ENCODE data around the gene BATF2.
"Not testable (repeated sequence)": the region's sequence is repeated elsewhere in the genome, so short reads cannot be mapped to it uniquely, and the experiment has no call there.

BATF2 gene

GRCh38 chr11:65013888-65014725 is 17.3 kb upstream of the BATF2 start, which contains the start of gene ARL2:
Gene ARL2 (plus strand): TSS chr11:65014160. CDS start chr11:65014208, 48 bp downstream.
- DNase-seq (ENCODE audit: low read depth in 2 of 3, low spot score in 1 of 3) = peak; percentile 70 to 84 (median 76)

DNA sequence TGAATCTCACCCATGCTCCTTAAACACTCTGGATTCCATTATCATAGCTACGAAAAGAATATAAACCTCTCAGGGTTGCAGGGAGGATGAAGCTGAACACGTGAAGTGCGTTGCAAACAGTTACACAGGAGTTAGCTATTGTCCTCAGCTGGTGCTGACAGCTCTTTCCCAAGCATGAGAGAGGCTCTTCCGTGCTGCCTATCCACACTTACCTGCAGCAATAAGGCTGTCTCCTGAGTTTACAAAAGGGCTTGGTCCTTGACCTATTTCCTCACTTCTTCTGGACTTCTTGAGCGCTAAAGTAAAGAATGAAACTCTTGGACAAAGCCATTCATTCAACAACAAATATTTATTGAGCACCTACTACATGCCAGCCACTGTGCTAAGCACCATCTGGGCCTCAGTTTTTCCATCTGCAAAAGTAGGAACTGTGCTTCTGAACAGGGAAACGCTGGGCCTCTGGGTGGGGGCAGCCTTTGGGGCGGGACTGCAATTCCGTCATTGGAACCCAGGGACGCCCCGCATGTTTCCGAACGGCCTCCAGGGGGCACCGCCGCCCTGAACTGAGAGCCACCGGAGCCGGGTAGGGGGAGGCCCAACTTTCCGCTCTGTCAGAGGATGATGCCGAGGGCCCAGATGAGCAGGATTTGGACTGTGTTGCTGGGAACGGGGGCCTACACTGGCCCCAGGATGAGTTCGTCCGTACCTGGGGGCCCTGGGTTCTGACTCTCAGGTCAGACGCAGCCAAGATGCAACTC is 16.5 kb upstream of the BATF2 start:
- peak; percentile 85 to 90 (median 88) for DNase-seq (ENCODE audit: low read depth in 2 of 3, low spot score in 1 of 3)

GRCh38 chr11:65008873-65009272 is 12.1 kb upstream of the BATF2 start:
- no peak for DNase-seq (ENCODE audit: low read depth in 2 of 3, low spot score in 1 of 3)

- no peak for DNase-seq (ENCODE audit: low read depth in 2 of 3, low spot score in 1 of 3)
Observed at GRCh38 chr11:65008016-65008415, 11.2 kb upstream of the BATF2 start.

GRCh38 chr11:65003968-65004367 is 7.2 kb upstream of the BATF2 start:
- DNase-seq (ENCODE audit: low read depth in 2 of 3, low spot score in 1 of 3) = not testable (repeated sequence)

DNA sequence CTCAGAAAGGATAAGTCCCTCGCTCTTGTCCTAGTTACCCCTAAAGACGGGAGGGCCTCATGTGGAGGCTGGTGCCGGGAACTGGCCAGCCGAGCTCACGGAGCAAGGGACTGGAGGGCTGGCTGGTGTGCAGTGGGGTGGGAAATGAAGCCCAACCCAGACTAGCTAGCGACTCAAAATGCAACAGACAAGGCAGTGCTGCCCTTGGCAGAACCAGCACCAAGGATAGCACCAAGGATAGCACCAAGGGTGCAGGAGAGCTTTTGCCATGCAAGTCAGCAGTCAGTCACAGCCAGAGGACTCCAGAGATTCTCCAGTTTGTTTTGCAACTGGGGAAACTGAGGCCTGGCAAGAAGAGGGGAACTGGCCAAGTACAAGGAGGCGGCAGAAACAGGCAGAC is 6.5 kb upstream of the BATF2 start:
- DNase-seq (ENCODE audit: low read depth in 2 of 3, low spot score in 1 of 3) = no peak

GRCh38 chr11:65002706-65003105 is 5.9 kb upstream of the BATF2 start:
- DNase-seq (ENCODE audit: low read depth in 2 of 3, low spot score in 1 of 3) = no peak

- DNase-seq (ENCODE audit: low read depth in 2 of 3, low spot score in 1 of 3) = no peak
Observed at GRCh38 chr11:64999478-64999877, 2.7 kb upstream of the BATF2 start.

DNA sequence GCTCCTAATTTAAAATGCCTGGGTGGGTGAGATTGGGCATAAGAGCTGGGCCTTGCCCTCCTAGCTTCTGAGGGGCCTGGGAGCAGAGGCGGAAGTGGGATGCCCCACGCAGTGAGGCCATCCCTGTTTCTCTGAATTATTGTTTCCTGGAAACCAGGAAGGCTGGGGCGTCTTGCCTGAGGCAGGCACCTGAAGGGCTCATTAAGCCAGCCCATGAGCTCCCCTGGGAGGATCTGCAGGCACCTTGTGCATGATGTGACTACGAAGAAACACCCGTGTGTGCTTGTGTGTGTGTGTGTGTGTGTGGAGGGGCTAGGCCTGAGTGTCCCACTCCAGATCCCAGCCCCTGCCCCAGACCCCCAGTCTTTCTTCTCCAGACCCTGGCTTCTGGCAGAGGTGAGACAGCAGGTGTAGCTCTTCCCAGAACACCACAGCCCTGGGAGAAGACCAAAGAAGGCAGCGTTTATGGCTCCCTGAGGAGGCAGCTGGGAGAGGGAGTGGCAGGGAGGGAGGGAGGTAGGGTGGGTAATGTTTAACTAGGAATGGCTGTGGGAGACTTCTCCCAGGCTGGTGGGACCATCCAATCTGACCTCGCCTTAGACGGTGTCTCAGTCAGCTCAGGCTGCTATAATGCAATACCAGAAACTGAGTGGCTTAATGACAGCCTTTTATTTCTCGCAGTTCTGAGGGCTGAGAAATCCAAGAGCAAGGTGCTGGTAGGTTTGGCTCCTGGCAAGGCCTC is 2.1 kb upstream of the BATF2 start:
- DNase-seq (ENCODE audit: low read depth in 2 of 3, low spot score in 1 of 3) = no peak

DNA sequence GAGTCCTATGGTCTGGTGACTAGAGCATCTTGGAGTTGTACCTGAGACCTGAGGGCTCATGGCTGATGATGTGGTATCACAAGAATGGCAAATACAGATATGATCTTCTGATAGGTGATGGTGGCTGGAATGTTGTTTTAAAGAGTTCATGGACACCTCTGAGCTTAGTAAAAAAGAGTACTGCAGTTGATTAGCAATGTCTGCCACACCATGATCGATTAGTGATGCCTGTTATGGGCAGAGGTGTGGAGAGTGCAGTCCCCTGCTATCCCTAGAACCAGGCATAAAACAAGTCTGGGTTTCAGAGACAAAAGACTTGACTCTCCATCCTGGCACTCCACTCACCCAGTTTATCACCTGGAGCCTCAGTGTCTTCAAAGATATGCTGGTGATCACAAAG is 1.4 kb upstream of the BATF2 start:
- DNase-seq (ENCODE audit: low read depth in 2 of 3, low spot score in 1 of 3) = peak in 1 of 3 donors; percentile 30

GRCh38 chr11:64996327-64996709 is 453 bp downstream of the BATF2 start:
- no peak for DNase-seq (ENCODE audit: low read depth in 2 of 3, low spot score in 1 of 3)

- DNase-seq (ENCODE audit: low read depth in 2 of 3, low spot score in 1 of 3) = no peak
Observed at GRCh38 chr11:64994318-64994717, 2.5 kb downstream of the BATF2 start.

DNA sequence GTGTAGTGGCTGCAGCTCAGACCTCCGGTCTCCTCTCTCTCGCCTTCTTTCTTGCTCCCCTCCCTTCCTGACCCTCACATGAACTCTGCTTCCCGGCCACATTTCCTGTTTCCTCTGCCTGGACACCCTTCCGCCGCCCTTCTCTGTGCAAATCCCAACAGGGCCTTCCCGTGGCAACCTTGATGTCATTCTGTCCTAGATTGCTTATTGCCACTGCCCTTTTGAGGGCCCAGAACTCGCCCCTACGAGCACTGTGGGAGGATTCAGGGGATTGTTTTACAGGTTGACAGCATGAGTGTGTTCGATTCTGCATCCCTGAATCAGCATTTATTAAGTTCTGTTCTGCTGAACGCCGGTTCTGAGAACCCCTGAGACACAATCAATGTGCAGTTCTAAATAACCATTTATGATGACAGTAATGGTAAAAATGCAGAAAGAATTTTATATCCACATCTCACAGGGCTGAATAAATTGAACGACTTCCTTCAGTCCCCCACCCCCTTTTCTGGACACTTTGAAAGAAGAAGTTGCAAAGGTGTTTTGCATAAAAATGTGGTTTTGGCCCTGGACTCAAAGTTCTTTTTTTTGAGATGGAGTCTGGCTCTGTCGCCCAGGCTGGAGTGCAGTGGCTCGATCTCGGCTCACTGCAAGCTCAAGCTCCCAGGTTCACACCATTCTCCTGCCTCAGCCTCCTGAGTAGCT is 6.4 kb downstream of the BATF2 start:
- DNase-seq (ENCODE audit: low read depth in 2 of 3, low spot score in 1 of 3) = no peak

- DNase-seq (ENCODE audit: low read depth in 2 of 3, low spot score in 1 of 3) = no peak
Observed at GRCh38 chr11:64989416-64989815, 7.4 kb downstream of the BATF2 start.

DNA sequence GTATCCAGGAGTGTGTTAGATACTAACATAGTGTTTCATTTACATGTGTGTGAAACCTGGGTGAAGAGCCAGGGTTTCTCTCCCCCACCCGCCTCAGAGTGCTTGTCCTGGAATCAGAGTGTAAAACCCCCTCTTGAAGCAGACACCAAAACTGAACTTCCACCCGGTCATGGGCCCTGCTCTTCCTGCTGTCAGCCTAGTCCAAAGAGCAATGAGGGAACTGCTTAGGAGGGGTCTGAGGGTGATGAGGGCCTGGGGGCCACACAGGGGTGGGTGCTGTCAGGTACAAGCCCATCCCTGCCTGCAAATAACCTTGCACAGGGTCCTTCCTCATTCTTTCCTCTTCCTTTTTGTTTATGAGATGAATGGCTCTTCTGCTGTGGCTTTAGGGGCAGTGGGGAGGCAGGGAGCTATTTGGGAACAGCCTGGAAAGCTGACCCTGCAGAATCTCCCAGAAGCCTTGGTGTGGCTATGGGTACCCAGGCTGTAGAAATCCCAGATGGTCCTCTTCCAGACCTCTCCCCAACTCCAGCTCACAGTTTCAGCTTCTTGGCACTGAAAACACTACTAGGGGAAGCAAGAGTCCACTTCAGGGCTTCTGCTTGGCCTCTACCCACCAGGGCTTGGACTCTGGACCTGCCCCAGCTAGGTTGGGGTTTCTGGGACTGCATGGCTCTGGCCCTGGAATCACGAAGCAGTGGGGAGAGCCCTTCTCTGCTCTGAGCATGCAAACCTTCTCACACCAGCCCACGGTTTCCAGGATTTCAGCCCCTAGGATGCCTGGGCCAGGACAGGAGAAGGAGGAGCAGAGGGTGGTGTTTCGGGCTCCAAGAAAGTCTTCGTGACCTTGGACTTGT is 8.5 kb downstream of the BATF2 start:
- no peak for DNase-seq (ENCODE audit: low read depth in 2 of 3, low spot score in 1 of 3)

GRCh38 chr11:64983339-64983738 is 13.4 kb downstream of the BATF2 start:
- DNase-seq (ENCODE audit: low read depth in 2 of 3, low spot score in 1 of 3) = not testable (repeated sequence)

GRCh38 chr11:64976651-64977050 is 20.1 kb downstream of the BATF2 start:
- no peak for DNase-seq (ENCODE audit: low read depth in 2 of 3, low spot score in 1 of 3)

DNA sequence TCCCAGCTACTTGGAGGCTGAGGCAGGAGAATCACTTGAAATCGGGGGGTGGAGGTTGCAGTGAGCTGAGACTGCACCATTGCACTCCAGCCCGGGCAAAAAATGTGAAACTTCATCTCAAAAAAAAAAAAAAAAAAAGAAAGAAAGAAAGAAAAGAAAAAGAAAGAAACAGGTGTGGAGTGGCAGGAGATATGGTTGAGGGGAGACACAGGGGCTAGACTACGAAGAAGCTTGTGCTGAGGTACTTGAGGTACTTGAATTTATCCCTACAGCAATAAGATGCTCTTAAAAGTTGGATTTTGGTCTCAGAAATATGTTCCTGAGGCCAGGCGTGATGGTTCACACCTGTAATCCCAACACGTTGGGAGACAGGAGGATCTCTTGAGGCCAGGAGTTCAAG is 22.6 kb downstream of the BATF2 start:
- no peak for DNase-seq (ENCODE audit: low read depth in 2 of 3, low spot score in 1 of 3)

GRCh38 chr11:64971421-64972233 is 25.1 kb downstream of the BATF2 start, which contains the start of gene MAJIN:
Gene MAJIN (minus strand): TSS chr11:64972108. CDS start chr11:64959405, 12,703 bp downstream.
- DNase-seq (ENCODE audit: low read depth in 2 of 3, low spot score in 1 of 3) = peak; percentile 78 to 88 (median 87)

Data from stimulated activated CD4-positive, alpha-beta T cell treated with anti-CD3 and anti-CD28 coated beads, Interleukin-12 subunit alpha, Interleukin-12 subunit beta, amount 100 ng/mL, for 48 hours (primary cell).